22Rv1 (cell line): ENCODE measurements around the gene CFAP61.

Experiments used
- ZFX ChIP-seq: fragments of 450-650 bp; IDR thresholded peaks from 2 replicates; pipeline ENCODE4 v1.6.1; 2017; ENCODE audit warnings: antibody characterized with exemption, borderline replicate concordance
- TF ChIP-seq, protein P1 (sequence below): fragments of 450-650 bp; IDR thresholded peaks from 2 replicates; pipeline ENCODE4 v1.5.1; 2017; ENCODE audit warnings: mild to moderate bottlenecking

DNA sequence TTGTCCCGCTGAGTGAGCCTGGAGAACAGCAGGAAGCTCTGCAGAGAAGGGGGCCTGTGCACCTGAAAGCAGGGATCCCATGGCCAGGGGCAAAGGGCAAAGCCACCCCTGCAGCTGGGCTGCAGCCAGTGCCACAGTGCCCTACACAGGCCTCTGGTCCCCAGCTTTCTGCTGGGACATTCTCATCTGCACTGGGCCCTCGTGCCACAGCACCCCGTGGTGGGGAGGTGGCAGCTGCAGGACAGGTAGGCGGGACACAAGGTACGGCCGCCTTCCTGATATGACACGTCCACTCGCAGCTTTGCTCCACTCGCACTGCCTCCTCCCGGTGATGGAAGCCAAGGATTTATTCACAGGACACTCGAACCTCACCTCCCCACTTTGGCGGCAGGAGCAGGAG lies 342.8 kb downstream of the CFAP61 start:
- TF ChIP-seq, protein P1, sequence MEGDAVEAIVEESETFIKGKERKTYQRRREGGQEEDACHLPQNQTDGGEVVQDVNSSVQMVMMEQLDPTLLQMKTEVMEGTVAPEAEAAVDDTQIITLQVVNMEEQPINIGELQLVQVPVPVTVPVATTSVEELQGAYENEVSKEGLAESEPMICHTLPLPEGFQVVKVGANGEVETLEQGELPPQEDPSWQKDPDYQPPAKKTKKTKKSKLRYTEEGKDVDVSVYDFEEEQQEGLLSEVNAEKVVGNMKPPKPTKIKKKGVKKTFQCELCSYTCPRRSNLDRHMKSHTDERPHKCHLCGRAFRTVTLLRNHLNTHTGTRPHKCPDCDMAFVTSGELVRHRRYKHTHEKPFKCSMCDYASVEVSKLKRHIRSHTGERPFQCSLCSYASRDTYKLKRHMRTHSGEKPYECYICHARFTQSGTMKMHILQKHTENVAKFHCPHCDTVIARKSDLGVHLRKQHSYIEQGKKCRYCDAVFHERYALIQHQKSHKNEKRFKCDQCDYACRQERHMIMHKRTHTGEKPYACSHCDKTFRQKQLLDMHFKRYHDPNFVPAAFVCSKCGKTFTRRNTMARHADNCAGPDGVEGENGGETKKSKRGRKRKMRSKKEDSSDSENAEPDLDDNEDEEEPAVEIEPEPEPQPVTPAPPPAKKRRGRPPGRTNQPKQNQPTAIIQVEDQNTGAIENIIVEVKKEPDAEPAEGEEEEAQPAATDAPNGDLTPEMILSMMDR: no peak
- no peak for TF ChIP-seq ZFX
